NB4 (cell line): Measurements from ENCODE around the gene TAF5L.

ENCODE experiments used
- POLR2A ChIP-seq: IDR thresholded peaks from 2 replicates; pipeline ENCODE4 v1.6.1; 2011; ENCODE audit warnings: mild to moderate bottlenecking; ENCODE audit not compliant: insufficient read length; ENCODE audit errors: extremely low read depth
- TF ChIP-seq, protein P1 (sequence below): IDR thresholded peaks from one replicate; pipeline ENCODE4 v1.5.1; 2012; ENCODE audit warnings: low read depth, low read length

DNA sequence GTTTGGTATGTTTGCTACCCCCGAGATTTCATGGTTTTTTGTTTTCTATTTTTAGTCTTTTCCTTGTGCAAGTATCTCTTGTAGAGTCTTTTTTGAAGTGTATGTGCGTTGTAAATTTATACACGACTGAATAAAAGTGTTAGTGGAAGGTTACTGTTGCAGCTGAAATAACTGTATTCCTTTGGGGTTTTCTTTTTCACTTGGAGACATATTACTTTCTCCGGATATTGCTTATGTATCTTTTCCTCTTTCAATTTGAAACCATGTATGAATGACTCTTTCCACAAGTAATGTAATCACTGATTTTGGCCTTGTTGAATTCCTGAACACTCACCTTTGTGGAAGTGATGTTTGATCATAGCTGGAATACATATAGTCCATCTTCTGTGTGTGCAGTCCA is 1.1 kb upstream of the TAF5L start:
- TF ChIP-seq, protein P1, sequence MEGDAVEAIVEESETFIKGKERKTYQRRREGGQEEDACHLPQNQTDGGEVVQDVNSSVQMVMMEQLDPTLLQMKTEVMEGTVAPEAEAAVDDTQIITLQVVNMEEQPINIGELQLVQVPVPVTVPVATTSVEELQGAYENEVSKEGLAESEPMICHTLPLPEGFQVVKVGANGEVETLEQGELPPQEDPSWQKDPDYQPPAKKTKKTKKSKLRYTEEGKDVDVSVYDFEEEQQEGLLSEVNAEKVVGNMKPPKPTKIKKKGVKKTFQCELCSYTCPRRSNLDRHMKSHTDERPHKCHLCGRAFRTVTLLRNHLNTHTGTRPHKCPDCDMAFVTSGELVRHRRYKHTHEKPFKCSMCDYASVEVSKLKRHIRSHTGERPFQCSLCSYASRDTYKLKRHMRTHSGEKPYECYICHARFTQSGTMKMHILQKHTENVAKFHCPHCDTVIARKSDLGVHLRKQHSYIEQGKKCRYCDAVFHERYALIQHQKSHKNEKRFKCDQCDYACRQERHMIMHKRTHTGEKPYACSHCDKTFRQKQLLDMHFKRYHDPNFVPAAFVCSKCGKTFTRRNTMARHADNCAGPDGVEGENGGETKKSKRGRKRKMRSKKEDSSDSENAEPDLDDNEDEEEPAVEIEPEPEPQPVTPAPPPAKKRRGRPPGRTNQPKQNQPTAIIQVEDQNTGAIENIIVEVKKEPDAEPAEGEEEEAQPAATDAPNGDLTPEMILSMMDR, result no peak
- no peak for TF ChIP-seq POLR2A
